ENCODE measurements around the gene FANCC. TPM values are rescaled to one million over a fixed set of nuclear protein-coding genes. Genes with fewer than 3 reads are reported as not detected.
A peak's percentile ranks its signal among the peaks of the same experiment; 100 is the strongest.

FANCC gene
- total RNA-seq, 2 experiments from 2014 or later: 5.7 to 6.3 TPM

DNA sequence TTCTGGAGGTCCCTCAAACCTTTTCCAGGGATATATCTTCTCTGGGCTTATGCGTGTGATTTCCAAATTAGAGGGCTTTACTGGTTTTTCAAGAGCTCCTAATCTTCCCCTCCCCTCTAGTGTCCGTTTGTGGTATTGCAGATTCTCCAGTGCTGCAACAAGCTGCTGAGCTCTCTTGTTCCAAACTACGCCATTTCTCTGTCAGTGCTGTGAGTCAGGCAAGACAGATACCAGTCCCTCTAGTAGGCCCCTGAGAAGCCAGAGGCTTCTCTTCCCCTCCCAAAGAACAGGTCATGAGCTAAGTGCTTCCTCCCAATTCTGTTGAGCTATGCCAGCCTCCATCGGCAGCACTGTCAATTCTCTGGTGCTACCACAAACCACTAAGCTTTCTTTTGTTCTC is 149.5 kb downstream of the FANCC start:
- intact Hi-C loops (cut with DNase I, micrococcal nuclease): no loop called here
- H3K4me3 Mint-ChIP-seq: no peak overlapping the region
- TF ChIP-seq, protein P1, sequence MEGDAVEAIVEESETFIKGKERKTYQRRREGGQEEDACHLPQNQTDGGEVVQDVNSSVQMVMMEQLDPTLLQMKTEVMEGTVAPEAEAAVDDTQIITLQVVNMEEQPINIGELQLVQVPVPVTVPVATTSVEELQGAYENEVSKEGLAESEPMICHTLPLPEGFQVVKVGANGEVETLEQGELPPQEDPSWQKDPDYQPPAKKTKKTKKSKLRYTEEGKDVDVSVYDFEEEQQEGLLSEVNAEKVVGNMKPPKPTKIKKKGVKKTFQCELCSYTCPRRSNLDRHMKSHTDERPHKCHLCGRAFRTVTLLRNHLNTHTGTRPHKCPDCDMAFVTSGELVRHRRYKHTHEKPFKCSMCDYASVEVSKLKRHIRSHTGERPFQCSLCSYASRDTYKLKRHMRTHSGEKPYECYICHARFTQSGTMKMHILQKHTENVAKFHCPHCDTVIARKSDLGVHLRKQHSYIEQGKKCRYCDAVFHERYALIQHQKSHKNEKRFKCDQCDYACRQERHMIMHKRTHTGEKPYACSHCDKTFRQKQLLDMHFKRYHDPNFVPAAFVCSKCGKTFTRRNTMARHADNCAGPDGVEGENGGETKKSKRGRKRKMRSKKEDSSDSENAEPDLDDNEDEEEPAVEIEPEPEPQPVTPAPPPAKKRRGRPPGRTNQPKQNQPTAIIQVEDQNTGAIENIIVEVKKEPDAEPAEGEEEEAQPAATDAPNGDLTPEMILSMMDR (IDR thresholded peaks at IDR 0.05): peak; percentile 86
- no peak overlapping the region for H3K27ac ChIP-seq (ENCODE audit: low read depth in 1 of 2, low read length in 2 of 2)
- H3K36me3 ChIP-seq (ENCODE audit: insufficient read depth, low read length): no peaks in the 10 kb centered on the region
- H3K27me3 ChIP-seq (ENCODE audit: control insufficient read depth in 1 of 2, insufficient read depth in 2 of 2, low read length in 2 of 2): no peaks in the 10 kb centered on the region
- ChIA-PET CTCF (interaction anchor here (0.5 to 1.9 kb wide), 7 partner anchors 10 to 487 kb away, joined by 3 to 7 read pairs (median 4); no protein-coding TSS in a partner anchor), POLR2A (interaction anchor here (0.5 to 0.9 kb wide), 2 partner anchors 226 to 499 kb away, joined by 3 read pairs; no protein-coding TSS in a partner anchor)
- peaks cover 4% of the 10 kb centered on the region for H3K9me3 Mint-ChIP-seq
- no peaks in the 10 kb centered on the region for H3K27me3 Mint-ChIP-seq
- H3K4me1 Mint-ChIP-seq (ENCODE audit: low read depth): no peaks in the 10 kb centered on the region
- H3K9me3 ChIP-seq (ENCODE audit: control insufficient read depth in 1 of 2, insufficient read depth in 1 of 2, low read length in 2 of 2): peaks cover 0 to 4% of the 10 kb centered on the region in 2 experiments
- no peaks in the 10 kb centered on the region for H3K4me1 ChIP-seq (ENCODE audit: insufficient read depth, low read length)
- no peak overlapping the region for H3K27ac Mint-ChIP-seq
- DNase-seq (peak in 13 of 14 experiments; percentile 3 to 70 (median 25)), ATAC-seq (ENCODE audit: poor library complexity) (peak; percentile 43)
- H3K4me3 ChIP-seq (ENCODE audit: low read length): no peak overlapping the region
- H3K36me3 Mint-ChIP-seq (ENCODE audit: low read depth): peaks cover 29% of the 10 kb centered on the region

DNA sequence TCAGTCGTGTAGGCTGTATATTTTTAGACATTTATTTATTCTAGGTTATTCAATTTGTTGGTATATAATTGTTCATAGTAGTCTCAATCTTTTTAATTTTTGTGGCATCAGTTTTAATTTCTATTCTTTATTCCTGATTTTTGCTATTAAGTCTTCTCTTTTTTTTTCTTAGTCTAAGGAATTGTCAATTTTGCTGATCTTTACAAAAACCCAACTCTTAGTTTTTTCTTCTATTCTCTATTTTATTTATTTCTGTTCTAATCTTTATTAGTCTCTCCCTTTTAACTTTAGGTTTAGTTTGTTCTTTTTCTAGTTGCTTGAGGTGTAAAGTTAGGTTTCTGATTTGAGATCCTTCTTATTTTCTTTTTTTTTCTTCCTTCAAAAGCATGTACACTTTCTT is 152.5 kb downstream of the FANCC start:
- TF ChIP-seq, protein P1 (IDR thresholded peaks at IDR 0.05): no peak
- H3K27ac Mint-ChIP-seq: no peak overlapping the region
- Histone ChIP-seq H3K9me3 (ENCODE audit: control insufficient read depth in 1 of 2, insufficient read depth in 1 of 2, low read length in 2 of 2) (peaks cover 0 to 4% of the 10 kb centered on the region in 2 experiments), H3K27me3 (ENCODE audit: control insufficient read depth in 1 of 2, insufficient read depth in 2 of 2, low read length in 2 of 2) (no peaks in the 10 kb centered on the region), H3K36me3 (ENCODE audit: insufficient read depth, low read length) (no peaks in the 10 kb centered on the region), H3K27ac (ENCODE audit: low read depth in 1 of 2, low read length in 2 of 2) (no peak overlapping the region), H3K4me3 (ENCODE audit: low read length) (no peak overlapping the region), H3K4me1 (ENCODE audit: insufficient read depth, low read length) (no peaks in the 10 kb centered on the region)
- H3K4me3 Mint-ChIP-seq: no peak overlapping the region
- no peaks in the 10 kb centered on the region for H3K27me3 Mint-ChIP-seq
- ATAC-seq (ENCODE audit: poor library complexity) (no peak), DNase-seq (no peak)
- H3K9me3 Mint-ChIP-seq: peaks cover 4% of the 10 kb centered on the region
- POLR2A ChIA-PET: no interaction called here
- peaks cover 29% of the 10 kb centered on the region for H3K36me3 Mint-ChIP-seq (ENCODE audit: low read depth)
- CTCF ChIA-PET: no interaction called here
- H3K4me1 Mint-ChIP-seq (ENCODE audit: low read depth): no peaks in the 10 kb centered on the region
- intact Hi-C loops (cut with DNase I, micrococcal nuclease): no loop called here

GRCh38 chr9:95157481-95158151 is 159.9 kb downstream of the FANCC start:
- ATAC-seq (ENCODE audit: poor library complexity) (no peak), DNase-seq (no peak)
- Histone ChIP-seq H3K27me3 (ENCODE audit: control insufficient read depth in 1 of 2, insufficient read depth in 2 of 2, low read length in 2 of 2) (no peaks in the 10 kb centered on the region), H3K36me3 (ENCODE audit: insufficient read depth, low read length) (no peaks in the 10 kb centered on the region), H3K9me3 (ENCODE audit: control insufficient read depth in 1 of 2, insufficient read depth in 1 of 2, low read length in 2 of 2) (no peaks in the 10 kb centered on the region), H3K4me3 (ENCODE audit: low read length) (no peak overlapping the region), H3K27ac (ENCODE audit: low read depth in 1 of 2, low read length in 2 of 2) (no peak overlapping the region), H3K4me1 (ENCODE audit: insufficient read depth, low read length) (no peaks in the 10 kb centered on the region)
- no peaks in the 10 kb centered on the region for H3K36me3 Mint-ChIP-seq (ENCODE audit: low read depth)
- H3K4me1 Mint-ChIP-seq (ENCODE audit: low read depth): peaks cover 5% of the 10 kb centered on the region
- H3K9me3 Mint-ChIP-seq: peaks cover 3% of the 10 kb centered on the region
- intact Hi-C loops (cut with DNase I, micrococcal nuclease): no loop called here
- ChIA-PET CTCF (interaction anchor here (1.1 kb wide), 1 partner anchor 10 kb away, joined by 5 read pairs; no protein-coding TSS in a partner anchor), POLR2A (no interaction called here)
- TF ChIP-seq, protein P1 (IDR thresholded peaks at IDR 0.05): no peak
- H3K27me3 Mint-ChIP-seq: no peaks in the 10 kb centered on the region
- no peak overlapping the region for H3K27ac Mint-ChIP-seq
- no peak overlapping the region for H3K4me3 Mint-ChIP-seq
